SJCRH30 (cell line): ENCODE measurements around the gene ZNF280C. TPM values are rescaled to one million over a fixed set of nuclear protein-coding genes. Genes with fewer than 3 reads are reported as not detected.

Source experiments
- DNase-seq, 2 experiments: peaks; one replicate each; pipeline ENCODE4 v3.0.0-alpha.2; 2015 to 2020
- H3K27ac ChIP-seq: fragments of 250-450 bp; sonication (Bioruptor Pico); 2 replicates; pipeline ENCODE4 v1.5.1; 2020; ENCODE audit warnings: mild to moderate bottlenecking, moderate library complexity
- H3K27me3 ChIP-seq: fragments of 250-450 bp; sonication (Bioruptor Pico); 2 replicates; pipeline ENCODE4 v1.5.1; 2020; ENCODE audit warnings: mild to moderate bottlenecking, moderate library complexity
- H3K36me3 ChIP-seq: fragments of 250-450 bp; sonication (Bioruptor Pico); 2 replicates; pipeline ENCODE4 v1.5.1; 2020; ENCODE audit warnings: mild to moderate bottlenecking, moderate library complexity
- H3K4me1 ChIP-seq: fragments of 250-450 bp; sonication (Bioruptor Pico); 2 replicates; pipeline ENCODE4 v1.5.1; 2020; ENCODE audit warnings: mild to moderate bottlenecking, moderate library complexity
- H3K4me3 ChIP-seq: fragments of 250-450 bp; sonication (Bioruptor Pico); 2 replicates; pipeline ENCODE4 v1.5.1; 2020; ENCODE audit warnings: mild to moderate bottlenecking, moderate library complexity
- H3K9me3 ChIP-seq: fragments of 250-450 bp; sonication (Bioruptor Pico); replicated peaks from 2 replicates; pipeline ENCODE4 v1.5.1; 2020; ENCODE audit warnings: mild to moderate bottlenecking, moderate library complexity
- total RNA-seq: library from RNA; depleted of rRNA; stranded (reverse); fragments of >200 nt; shearing (Covaris generic); gene quantifications from 2 replicates; pipeline ENCODE4 v1.2.3, GENCODE V29; 2014

The ZNF280C gene
- total RNA-seq, 1 experiment from 2014 or later: 16.5 TPM

- H3K4me1 ChIP-seq: no peaks in the 10 kb centered on the region
- no peaks in the 10 kb centered on the region for H3K9me3 ChIP-seq
- no peaks in the 10 kb centered on the region for H3K27me3 ChIP-seq
- no peak for DNase-seq
- no peak overlapping the region for H3K4me3 ChIP-seq
- H3K36me3 ChIP-seq: peaks cover 12% of the 10 kb centered on the region
- H3K27ac ChIP-seq: no peak overlapping the region
Observed at GRCh38 chrX:130224810-130225209, 43.9 kb downstream of the ZNF280C start.

- no peaks in the 10 kb centered on the region for H3K4me1 ChIP-seq
- peaks cover 12% of the 10 kb centered on the region for H3K36me3 ChIP-seq
- no peak for DNase-seq
Observed at GRCh38 chrX:130216320-130216719, 52.4 kb downstream of the ZNF280C start.

DNA sequence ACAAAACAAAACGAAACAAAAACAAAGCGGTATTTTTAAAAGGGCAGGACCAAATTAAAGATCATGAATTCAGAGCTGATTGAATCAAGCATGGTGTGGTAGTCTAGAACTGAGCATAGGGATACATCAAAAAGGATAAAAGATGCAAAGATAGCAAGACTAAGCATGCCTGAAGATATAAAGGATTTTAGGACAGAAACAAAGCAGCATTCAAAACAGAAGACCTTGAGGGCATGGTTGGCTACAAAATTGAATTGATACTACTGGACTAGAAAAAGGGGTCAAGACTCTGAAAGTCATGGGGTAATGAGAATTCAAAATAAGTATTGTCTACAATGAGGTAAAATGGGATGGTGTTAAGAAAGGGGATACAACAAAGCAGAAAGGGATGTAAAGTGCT lies 55.3 kb downstream of the ZNF280C start:
- Histone ChIP-seq H3K4me3 (no peak overlapping the region), H3K27me3 (no peaks in the 10 kb centered on the region), H3K27ac (no peak overlapping the region), H3K4me1 (no peaks in the 10 kb centered on the region), H3K9me3 (no peaks in the 10 kb centered on the region), H3K36me3 (peaks cover 20% of the 10 kb centered on the region)
- no peak for DNase-seq

More at GRCh38 chrX:130216320-130216719, 52.4 kb downstream of the ZNF280C start:
- no peak overlapping the region for H3K4me3 ChIP-seq
- H3K9me3 ChIP-seq: no peaks in the 10 kb centered on the region
- H3K27me3 ChIP-seq: no peaks in the 10 kb centered on the region
- no peak overlapping the region for H3K27ac ChIP-seq

GRCh38 chrX:130212371-130212770 lies 56.3 kb downstream of the ZNF280C start:
- H3K27me3 ChIP-seq: no peaks in the 10 kb centered on the region
- DNase-seq: no peak
- H3K4me3 ChIP-seq: no peak overlapping the region
- H3K36me3 ChIP-seq: peaks cover 19% of the 10 kb centered on the region
- H3K27ac ChIP-seq: no peak overlapping the region
- H3K9me3 ChIP-seq: no peaks in the 10 kb centered on the region
- no peaks in the 10 kb centered on the region for H3K4me1 ChIP-seq

GRCh38 chrX:130211415-130212186 lies 57.1 kb downstream of the ZNF280C start:
- Histone ChIP-seq H3K4me3 (no peak overlapping the region), H3K36me3 (peaks cover 15% of the 10 kb centered on the region), H3K9me3 (no peaks in the 10 kb centered on the region), H3K27me3 (no peaks in the 10 kb centered on the region), H3K27ac (no peak overlapping the region), H3K4me1 (no peaks in the 10 kb centered on the region)
- DNase-seq: no peak

DNA sequence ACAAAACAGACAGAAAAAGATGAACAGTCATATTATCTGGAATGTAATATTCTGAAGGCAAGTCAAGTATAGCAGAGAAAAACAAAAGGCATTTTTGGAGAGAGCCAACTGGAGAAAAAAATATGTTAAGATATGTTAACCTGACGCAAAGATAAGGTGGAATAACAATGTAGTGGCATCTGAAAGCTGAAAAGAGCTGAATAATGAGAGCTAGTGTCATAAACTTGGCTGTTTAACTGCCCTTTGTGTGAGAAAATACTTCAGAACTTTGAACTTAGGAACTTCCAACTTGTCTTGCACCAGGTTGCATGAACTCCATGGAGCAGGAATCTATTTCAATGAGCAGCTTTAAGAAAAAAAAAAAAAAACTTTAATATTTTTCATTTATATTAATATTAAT lies 64.1 kb downstream of the ZNF280C start:
- Histone ChIP-seq H3K9me3 (no peaks in the 10 kb centered on the region), H3K27ac (no peak overlapping the region), H3K4me1 (no peaks in the 10 kb centered on the region), H3K4me3 (no peak overlapping the region), H3K27me3 (no peaks in the 10 kb centered on the region), H3K36me3 (peaks cover 5% of the 10 kb centered on the region; the same call in 1 of the 2 replicates)
- DNase-seq: no peak

DNA sequence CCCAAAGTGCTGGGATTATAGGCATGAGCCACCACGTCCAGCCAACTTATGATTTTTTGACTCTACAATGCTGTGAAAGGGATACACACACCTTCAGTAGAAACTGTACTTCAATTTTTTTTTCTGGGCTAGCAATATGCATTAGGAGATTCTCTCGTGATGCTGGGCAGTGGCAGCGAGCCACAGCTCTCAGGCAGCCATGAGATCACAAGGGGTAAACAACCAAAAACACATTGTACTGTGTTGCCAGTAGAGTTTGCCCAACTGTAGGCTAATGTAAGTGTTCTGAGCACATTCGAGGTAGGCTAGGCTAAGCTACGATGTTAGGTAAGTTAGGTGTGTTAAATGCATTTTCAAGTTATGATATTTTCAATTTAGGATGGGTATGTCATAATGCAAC lies 71.2 kb downstream of the ZNF280C start:
- no peak for DNase-seq
- Histone ChIP-seq H3K36me3 (no peaks in the 10 kb centered on the region), H3K9me3 (no peaks in the 10 kb centered on the region), H3K27me3 (no peaks in the 10 kb centered on the region), H3K4me3 (no peak overlapping the region), H3K27ac (no peak overlapping the region), H3K4me1 (no peaks in the 10 kb centered on the region)

- Histone ChIP-seq H3K9me3 (no peaks in the 10 kb centered on the region), H3K4me3 (no peak overlapping the region), H3K36me3 (no peaks in the 10 kb centered on the region), H3K27ac (no peak overlapping the region), H3K4me1 (no peaks in the 10 kb centered on the region), H3K27me3 (no peaks in the 10 kb centered on the region)
- DNase-seq: no peak
Observed at GRCh38 chrX:130196466-130196865, 72.2 kb downstream of the ZNF280C start.

GRCh38 chrX:130190801-130191200 lies 77.9 kb downstream of the ZNF280C start:
- H3K4me1 ChIP-seq: no peaks in the 10 kb centered on the region
- H3K4me3 ChIP-seq: no peak overlapping the region
- H3K27me3 ChIP-seq: no peaks in the 10 kb centered on the region
- no peaks in the 10 kb centered on the region for H3K36me3 ChIP-seq
- no peak for DNase-seq
- no peaks in the 10 kb centered on the region for H3K9me3 ChIP-seq
- no peak overlapping the region for H3K27ac ChIP-seq

GRCh38 chrX:130186651-130187050 lies 82.0 kb downstream of the ZNF280C start:
- H3K9me3 ChIP-seq: no peaks in the 10 kb centered on the region
- no peak overlapping the region for H3K27ac ChIP-seq
- H3K4me1 ChIP-seq: no peaks in the 10 kb centered on the region
- DNase-seq: no peak
- H3K36me3 ChIP-seq: no peaks in the 10 kb centered on the region
- no peaks in the 10 kb centered on the region for H3K27me3 ChIP-seq
- H3K4me3 ChIP-seq: no peak overlapping the region

GRCh38 chrX:130184857-130185256 lies 83.8 kb downstream of the ZNF280C start:
- no peak for DNase-seq
- Histone ChIP-seq H3K27ac (no peak overlapping the region), H3K4me1 (no peaks in the 10 kb centered on the region), H3K36me3 (no peaks in the 10 kb centered on the region), H3K4me3 (no peak overlapping the region), H3K9me3 (no peaks in the 10 kb centered on the region), H3K27me3 (no peaks in the 10 kb centered on the region)

- Histone ChIP-seq H3K4me1 (no peaks in the 10 kb centered on the region), H3K4me3 (no peak overlapping the region), H3K27me3 (no peaks in the 10 kb centered on the region), H3K27ac (no peak overlapping the region), H3K36me3 (no peaks in the 10 kb centered on the region), H3K9me3 (no peaks in the 10 kb centered on the region)
- no peak for DNase-seq
Observed at GRCh38 chrX:130184168-130184567, 84.5 kb downstream of the ZNF280C start.

DNA sequence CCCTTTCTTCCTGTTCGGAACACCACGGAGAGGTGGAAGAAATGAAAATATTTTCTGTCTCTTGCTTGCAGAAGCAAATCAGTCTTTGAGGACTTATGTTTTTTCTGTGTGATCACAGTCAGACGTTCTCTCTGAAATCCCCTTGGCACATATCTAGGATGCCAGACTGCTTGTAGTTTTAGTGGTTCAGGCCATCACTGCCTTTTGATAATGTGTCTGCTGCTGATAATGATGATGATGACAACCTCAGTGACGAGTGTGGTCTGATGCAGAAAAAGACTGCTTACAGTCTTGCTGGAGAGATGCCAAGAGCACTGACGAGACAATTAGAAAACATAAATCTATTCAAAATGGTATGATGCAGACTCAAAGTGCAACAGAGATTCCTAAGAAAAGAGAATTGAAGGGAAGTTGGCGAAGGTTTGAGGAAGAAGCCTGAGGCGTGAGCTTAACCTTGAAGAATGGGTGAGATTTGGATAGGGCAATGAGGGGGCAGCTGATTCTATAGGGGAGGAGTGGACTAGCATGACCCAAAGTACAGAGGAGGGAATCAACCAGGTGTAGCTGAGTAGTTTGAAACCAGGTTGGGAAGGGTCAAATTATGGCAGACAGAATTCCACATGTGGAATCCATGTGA lies 89.0 kb downstream of the ZNF280C start:
- DNase-seq: no peak
- Histone ChIP-seq H3K9me3 (no peaks in the 10 kb centered on the region), H3K4me3 (no peak overlapping the region), H3K36me3 (no peaks in the 10 kb centered on the region), H3K4me1 (no peaks in the 10 kb centered on the region), H3K27ac (no peak overlapping the region), H3K27me3 (no peaks in the 10 kb centered on the region)

DNA sequence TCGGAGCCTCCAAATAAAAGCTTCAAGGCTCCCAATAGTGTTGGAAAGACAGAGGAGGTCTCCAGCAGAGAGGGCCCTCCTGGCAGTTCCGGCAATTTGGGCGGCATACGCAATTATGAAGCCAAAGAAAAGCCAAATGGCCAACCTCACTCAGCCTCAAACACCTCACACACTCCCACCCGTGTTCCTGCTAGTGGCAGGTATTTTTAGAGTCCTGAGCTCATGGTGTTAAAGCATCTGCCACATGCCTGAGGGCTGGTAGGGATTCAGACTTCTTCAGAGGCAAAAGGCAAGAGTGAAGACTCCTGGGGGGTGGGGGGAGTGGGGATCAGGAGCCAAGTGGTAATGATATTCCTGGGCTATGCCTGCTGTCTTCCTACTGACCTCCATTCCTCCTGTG lies 89.5 kb downstream of the ZNF280C start:
- no peak overlapping the region for H3K27ac ChIP-seq
- no peaks in the 10 kb centered on the region for H3K36me3 ChIP-seq
- no peaks in the 10 kb centered on the region for H3K27me3 ChIP-seq
- no peaks in the 10 kb centered on the region for H3K4me1 ChIP-seq
- H3K4me3 ChIP-seq: no peak overlapping the region
- no peaks in the 10 kb centered on the region for H3K9me3 ChIP-seq
- DNase-seq: no peak

DNA sequence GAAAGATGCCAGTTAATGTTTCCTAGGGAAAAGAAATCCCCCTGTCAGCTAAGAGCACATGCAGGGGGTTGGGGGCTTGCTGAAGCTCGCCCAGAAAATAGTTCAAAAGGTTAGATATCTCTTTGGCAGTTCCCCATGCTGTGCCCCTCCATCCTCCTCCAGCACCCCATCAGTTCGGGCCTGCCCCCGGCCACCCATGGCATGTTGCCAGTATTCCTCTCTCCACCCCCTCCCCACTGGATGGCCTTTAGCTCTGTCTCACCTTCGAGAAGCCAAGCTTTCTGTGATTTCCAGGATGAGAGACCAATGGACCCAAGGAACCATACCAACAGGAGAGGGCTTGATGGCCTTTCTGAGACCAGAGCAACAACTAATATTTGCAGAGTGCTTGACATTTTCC lies 91.8 kb downstream of the ZNF280C start:
- H3K36me3 ChIP-seq: no peaks in the 10 kb centered on the region
- DNase-seq: no peak
- H3K9me3 ChIP-seq: no peaks in the 10 kb centered on the region
- H3K4me1 ChIP-seq: no peaks in the 10 kb centered on the region
- no peak overlapping the region for H3K27ac ChIP-seq
- H3K27me3 ChIP-seq: no peaks in the 10 kb centered on the region
- H3K4me3 ChIP-seq: no peak overlapping the region

DNA sequence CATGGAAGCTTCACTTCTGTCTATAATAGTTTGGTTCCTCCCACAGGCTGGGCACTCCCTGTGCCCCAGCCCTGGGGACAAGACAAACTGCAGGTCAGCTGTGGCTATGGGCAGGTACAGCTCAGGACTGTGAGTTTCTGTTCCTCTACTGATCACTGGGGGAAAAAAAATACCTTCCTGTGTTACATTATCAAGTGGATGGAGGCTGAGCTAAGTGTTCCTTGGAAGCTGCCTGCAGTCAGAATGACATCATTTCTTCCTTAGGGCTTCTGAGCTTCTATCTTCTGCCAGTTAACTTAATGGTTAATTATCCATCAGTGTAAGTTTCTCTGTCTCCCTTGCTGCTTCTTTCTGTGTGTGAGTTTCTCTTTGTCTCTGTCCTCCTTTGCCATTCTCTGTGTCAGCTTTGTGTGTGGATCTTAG lies 92.3 kb downstream of the ZNF280C start:
- Histone ChIP-seq H3K4me1 (no peaks in the 10 kb centered on the region), H3K36me3 (no peaks in the 10 kb centered on the region), H3K4me3 (no peak overlapping the region), H3K27me3 (no peaks in the 10 kb centered on the region), H3K9me3 (no peaks in the 10 kb centered on the region), H3K27ac (no peak overlapping the region)
- no peak for DNase-seq
